OCI-LY3 (cell line): ENCODE measurements around the gene HAP1.

Source experiments
- CTCF ChIP-seq: fragments of 200-600, 300-600 bp; sonication (generic); IDR thresholded peaks from 2 replicates; pipeline ENCODE4 v1.5.1; 2014; ENCODE audit warnings: antibody characterized with exemption, low read length, low read depth
- EZH2phosphoT487 ChIP-seq: fragments of 200-600 bp; shearing (Covaris generic); IDR thresholded peaks from 2 replicates; pipeline ENCODE4 v1.6.1; 2018; ENCODE audit warnings: antibody characterized with exemption, mixed run types, low read depth

GRCh38 chr17:41734139-41734948, at the start of gene HAP1:
- TF ChIP-seq CTCF (no peak), EZH2phosphoT487 (no peak)
